IMR-90 (cell line): ENCODE data around the gene GPR153. TPM values are rescaled to one million over a fixed set of nuclear protein-coding genes. Genes with fewer than 3 reads are reported as not detected.

Experiments used
- ATAC-seq: fragments of 200-7000 bp; cut with Tn5 transposase; 2 replicates; pipeline ENCODE4 v1.9.1; 2020; ENCODE audit warnings: low read depth, mild to moderate bottlenecking, moderate library complexity
- BruUV-seq: library from RNA; stranded (reverse); fragments of 400-500 nt; replicated peaks from 2 replicates; lab custom pipeline; 2021; lab: Mats Ljungman, UMichigan
- CTCF ChIA-PET: fragments of 300-600 bp; formaldehyde crosslinking; extraction: SDS; loops from one replicate; lab custom pipeline; 2021; ENCODE audit warnings: antibody characterized with exemption; lab: Yijun Ruan, JAX
- POLR2A ChIA-PET: fragments of 300-600 bp; sonication (Branson Sonifier 250); formaldehyde crosslinking; loops from one replicate; lab custom pipeline; 2022; ENCODE audit warnings: antibody characterized with exemption; ENCODE audit not compliant: unreplicated experiment; lab: Charles Lee
- DNase-seq: peaks from one replicate; pipeline ENCODE4 v3.0.0; 2013
- H2AFZ ChIP-seq: replicated peaks from 2 replicates; pipeline ENCODE3; 2013; ENCODE audit warnings: low read length, mild to moderate bottlenecking; ENCODE audit not compliant: poor library complexity
- H2AK5ac ChIP-seq: 2 replicates; pipeline ENCODE4 v1.6.1; 2013; ENCODE audit warnings: low read depth, low read length, inconsistent platforms
- H2AK9ac ChIP-seq: replicated peaks from 2 replicates; pipeline ENCODE3; 2013; ENCODE audit warnings: mild to moderate bottlenecking, low read depth, low read length, moderate library complexity; ENCODE audit not compliant: poor library complexity
- H2BK120ac ChIP-seq: 2 replicates; pipeline ENCODE4 v1.6.1; 2013; ENCODE audit warnings: low read depth, low read length, inconsistent platforms
- H2BK15ac ChIP-seq: 3 replicates; pipeline ENCODE4 v1.6.1; 2013; ENCODE audit warnings: low read depth, low read length, inconsistent platforms
- H2BK20ac ChIP-seq: 2 replicates; pipeline ENCODE4 v1.6.1; 2013; ENCODE audit warnings: low read depth, mild to moderate bottlenecking, inconsistent platforms, low read length, moderate library complexity
- H2BK5ac ChIP-seq: 2 replicates; pipeline ENCODE4 v1.6.1; 2013; ENCODE audit warnings: mild to moderate bottlenecking, low read depth, low read length, inconsistent platforms; ENCODE audit not compliant: poor library complexity, severe bottlenecking
- H3K14ac ChIP-seq: replicated peaks from 2 replicates; pipeline ENCODE4 v1.6.1; 2013; ENCODE audit warnings: low read depth, low read length, inconsistent platforms
- H3K18ac ChIP-seq: 2 replicates; pipeline ENCODE4 v1.6.1; 2013; ENCODE audit warnings: low read depth, low read length, control low read depth
- H3K23ac ChIP-seq: 2 replicates; pipeline ENCODE4 v1.6.1; 2013; ENCODE audit warnings: low read depth, low read length, inconsistent platforms
- H3K27ac ChIP-seq: 2 replicates; pipeline ENCODE4 v1.5.1; 2013; ENCODE audit warnings: mild to moderate bottlenecking, control low read depth, low read length; ENCODE audit not compliant: insufficient read depth
- H3K27me3 ChIP-seq: 2 replicates; pipeline ENCODE4 v1.6.1; 2013; ENCODE audit warnings: low read length; ENCODE audit not compliant: control insufficient read depth, insufficient read depth
- H3K36me3 ChIP-seq: 2 replicates; pipeline ENCODE4 v1.6.1; 2013; ENCODE audit warnings: low read length, mixed read lengths; ENCODE audit not compliant: control insufficient read depth, insufficient read depth
- H3K4ac ChIP-seq: 2 replicates; pipeline ENCODE4 v1.6.1; 2013; ENCODE audit warnings: low read depth, low read length, inconsistent platforms
- H3K4me1 ChIP-seq: 2 replicates; pipeline ENCODE4 v1.6.1; 2013; ENCODE audit warnings: low read length, mixed read lengths; ENCODE audit not compliant: control insufficient read depth, insufficient read depth
- H3K4me2 ChIP-seq: 2 replicates; pipeline ENCODE4 v1.6.1; 2013; ENCODE audit warnings: low read depth, mild to moderate bottlenecking, control low read depth, low read length, moderate library complexity
- H3K4me3 ChIP-seq: 2 replicates; pipeline ENCODE4 v1.5.1; 2013; ENCODE audit warnings: low read depth, mild to moderate bottlenecking, control low read depth, low read length, moderate library complexity; ENCODE audit not compliant: insufficient read depth
- H3K56ac ChIP-seq: 2 replicates; pipeline ENCODE4 v1.6.1; 2013; ENCODE audit warnings: low read length, inconsistent platforms; ENCODE audit not compliant: insufficient read depth; ENCODE audit errors: extremely low read depth
- H3K79me1 ChIP-seq, 2 experiments: 2 replicates each; pipeline ENCODE4 v1.6.1; 2013; ENCODE audit warnings: low read length in 2 of 2, inconsistent platforms in 1 of 2, low read depth in 1 of 2
- H3K9ac ChIP-seq: 2 replicates; pipeline ENCODE4 v1.6.1; 2013; ENCODE audit warnings: low read depth, low read length, control low read depth
- H3K9me1 ChIP-seq: 2 replicates; pipeline ENCODE4 v1.6.1; 2013; ENCODE audit warnings: low read length, inconsistent platforms; ENCODE audit not compliant: insufficient read depth
- H3K9me3 ChIP-seq: 2 replicates; pipeline ENCODE4 v1.6.1; 2013; ENCODE audit warnings: low read length; ENCODE audit not compliant: control insufficient read depth, insufficient read depth
- H4K20me1 ChIP-seq: 2 replicates; pipeline ENCODE4 v1.6.1; 2013; ENCODE audit warnings: low read length, inconsistent platforms; ENCODE audit not compliant: insufficient read depth
- H4K5ac ChIP-seq: 2 replicates; pipeline ENCODE4 v1.6.1; 2013; ENCODE audit warnings: mild to moderate bottlenecking, low read depth, low read length, control low read depth
- H4K8ac ChIP-seq, 2 experiments: 2 replicates each; pipeline ENCODE4 v1.6.1; 2013; ENCODE audit warnings: low read depth in 2 of 2, low read length in 2 of 2, control low read depth in 1 of 2, inconsistent platforms in 1 of 2
- H4K91ac ChIP-seq: 2 replicates; pipeline ENCODE4 v1.6.1; 2013; ENCODE audit warnings: low read depth, low read length, inconsistent platforms; ENCODE audit not compliant: insufficient read depth
- BHLHE40 ChIP-seq: fragments of 150-350 bp; IDR thresholded peaks from 2 replicates; pipeline ENCODE4 v1.6.1; 2016; ENCODE audit warnings: mild to moderate bottlenecking, low read depth, low read length
- CEBPB ChIP-seq: IDR thresholded peaks from 2 replicates; pipeline ENCODE4 v1.6.1; 2012; ENCODE audit warnings: low read depth, low read length, improper control_type of control experiment
- CHD1 ChIP-seq: IDR thresholded peaks from 2 replicates; pipeline ENCODE4 v1.6.1; 2012; ENCODE audit warnings: low read depth, low read length, improper control_type of control experiment
- CTCF ChIP-seq: conservative IDR thresholded peaks from 2 replicates; pipeline ENCODE4 v1.5.1; 2012; ENCODE audit warnings: mild to moderate bottlenecking, low read depth, low read length, improper control_type of control experiment
- FOS ChIP-seq: fragments of 150-350 bp; IDR thresholded peaks from 2 replicates; pipeline ENCODE4 v1.6.1; 2016; ENCODE audit warnings: low read depth, low read length
- MAFK ChIP-seq: IDR thresholded peaks from 2 replicates; pipeline ENCODE4 v1.6.1; 2012; ENCODE audit warnings: low read depth, low read length, improper control_type of control experiment
- MAZ ChIP-seq: IDR thresholded peaks from 2 replicates; pipeline ENCODE4 v1.6.1; 2012; ENCODE audit warnings: low read depth, mild to moderate bottlenecking, low read length, improper control_type of control experiment, moderate library complexity, borderline replicate concordance
- NFE2L2 ChIP-seq: fragments of 150-350 bp; IDR thresholded peaks from 2 replicates; pipeline ENCODE4 v1.6.1; 2016; ENCODE audit warnings: low read depth, mild to moderate bottlenecking, low read length
- POLR2A ChIP-seq: IDR thresholded peaks from 2 replicates; pipeline ENCODE4 v1.6.1; 2012; ENCODE audit warnings: mild to moderate bottlenecking, low read depth, low read length
- RAD21 ChIP-seq: IDR thresholded peaks from 2 replicates; pipeline ENCODE4 v1.6.1; 2012; ENCODE audit warnings: low read length, improper control_type of control experiment
- RFX5 ChIP-seq: IDR thresholded peaks from 2 replicates; pipeline ENCODE4 v1.8.0; 2012; ENCODE audit warnings: low read depth, mild to moderate bottlenecking, low read length, moderate library complexity
- WGBS, 2 experiments: methylation state at CpG; one replicate each; pipeline versions ENCODE4 v1.1.5 to v1.1.7; 2013; ENCODE audit warnings: missing lambda C conversion rate in 2 of 2; ENCODE audit not compliant: insufficient read length in 1 of 2; ENCODE audit errors: extremely low coverage in 2 of 2; 5-methylcytosine and 5-hydroxymethylcytosine counted together
- dilution Hi-C: fragments of 300-500 bp; cut with HindIII; formaldehyde crosslinking; loops from one replicate; pipeline ENCODE4 v1.14.3; 2018; ENCODE audit warnings: low sequenced_read_pairs; ENCODE audit not compliant: unreplicated experiment
- in situ Hi-C: fragments of 300-500 bp; cut with MboI; formaldehyde crosslinking; loops from 3 replicates; pipeline ENCODE4 v1.14.3; 2019; ENCODE audit warnings: low sequenced_read_pairs, inconsistent platforms, mixed read lengths
- intact Hi-C: fragments of 100-400 bp; cut with micrococcal nuclease; formaldehyde crosslinking; loops from 2 replicates; pipeline ENCODE4 v1.10.0; 2022
- polyA plus RNA-seq, 3 experiments: library from polyadenylated mRNA; depleted of rRNA; stranded (reverse); fragments of >200 nt; gene quantifications; 2 replicates each; pipeline ENCODE4 v1.2.3, GENCODE V29; 2012; ENCODE audit warnings: low replicate concordance in 1 of 3
- total RNA-seq: library from RNA; depleted of rRNA; stranded (reverse); fragments of >200 nt; gene quantifications from 2 replicates; pipeline ENCODE4 v1.2.3, GENCODE V29; 2012

Gene GPR153
- total and polyA plus RNA-seq, 2 of the 4 experiments (the other 2 are of a cell fraction), result 1.8 to 5.2 TPM

GRCh38 chr1:6254691-6255090 is 6.2 kb downstream of the GPR153 start:
- no peak for TF ChIP-seq BHLHE40
- no peak for TF ChIP-seq MAZ
- TF ChIP-seq RFX5, result no peak
- no peak for TF ChIP-seq POLR2A
- TF ChIP-seq NFE2L2, result no peak
- no peak for TF ChIP-seq MAFK
- no peak for TF ChIP-seq RAD21
- no peak for TF ChIP-seq CTCF
- no peak for TF ChIP-seq FOS
- no peak for TF ChIP-seq CHD1
- no peak for TF ChIP-seq CEBPB
- in situ Hi-C loops, result loop anchor here (10.0 kb wide), 1 partner anchor 150 kb away; no protein-coding TSS in a partner anchor

More at GRCh38 chr1:6254691-6255090, 6.2 kb downstream of the GPR153 start:
- no peak overlapping the region for H2BK5ac ChIP-seq
- ATAC-seq, result no peak
- H2AK5ac ChIP-seq, result no peak overlapping the region
- H2BK20ac ChIP-seq, result no peak overlapping the region
- H4K8ac ChIP-seq, result no peak overlapping the region
- DNase-seq, result no peak
- no peaks in the 10 kb centered on the region for H3K36me3 ChIP-seq
- no peak overlapping the region for H4K5ac ChIP-seq
- BruUV-seq, result no TSS peak
- H3K27me3 ChIP-seq, result peaks cover 11% of the 10 kb centered on the region
- no peak overlapping the region for H3K18ac ChIP-seq
- no peak overlapping the region for H2AFZ ChIP-seq
- H3K4me2 ChIP-seq, result no peak overlapping the region
- no peaks in the 10 kb centered on the region for H3K4me1 ChIP-seq
- peaks cover 3% of the 10 kb centered on the region for H4K20me1 ChIP-seq
- WGBS, 2 experiments, result 93% methylated on average over 5 of the region's 16 CpGs; no CpG with 5 or more reads in 1 of the 2 experiments
- H3K56ac ChIP-seq, result no peak overlapping the region
- H3K79me1 ChIP-seq, result no peaks in the 10 kb centered on the region
- ChIA-PET CTCF (no interaction called here), POLR2A (no interaction called here)
- no peak overlapping the region for H2AK9ac ChIP-seq
- no peaks in the 10 kb centered on the region for H3K9me1 ChIP-seq
- no peak overlapping the region for H3K4me3 ChIP-seq
- H3K9me3 ChIP-seq, result no peaks in the 10 kb centered on the region
- no peak overlapping the region for H4K91ac ChIP-seq
- no peak overlapping the region for H3K14ac ChIP-seq
- no peak overlapping the region for H3K4ac ChIP-seq
- H3K9ac ChIP-seq, result no peak overlapping the region
- H2BK120ac ChIP-seq, result no peak overlapping the region
- H2BK15ac ChIP-seq, result no peak overlapping the region
- dilution Hi-C loops (no loop called here), intact Hi-C loops (no loop called here)
- no peak overlapping the region for H3K27ac ChIP-seq
- H3K23ac ChIP-seq, result no peak overlapping the region
